GM21529 (cell line): Measurements from ENCODE around the gene SHB.

Experiments used
- ATAC-seq: cut with Tn5 transposase; IDR thresholded peaks from one replicate; pipeline ENCODE4 v1.9.1; 2021; ENCODE audit not compliant: unreplicated experiment

Gene SHB

GRCh38 chr9:38010918-38011704 is 57.9 kb downstream of the SHB start:
- ATAC-seq, result no peak

GRCh38 chr9:38009990-38010389 is 59.0 kb downstream of the SHB start:
- ATAC-seq, result no peak

GRCh38 chr9:38009035-38009501 is 60.0 kb downstream of the SHB start:
- ATAC-seq, result no peak

- peak; percentile 91 for ATAC-seq
These were observed 60.6 kb downstream of the SHB start for GRCh38 chr9:38008168-38009034.

GRCh38 chr9:38007016-38007415 is 62.0 kb downstream of the SHB start:
- ATAC-seq, result no peak

- ATAC-seq, result no peak
These were observed 62.9 kb downstream of the SHB start for GRCh38 chr9:38006163-38006562.

GRCh38 chr9:38004809-38005560 is 64.0 kb downstream of the SHB start:
- ATAC-seq, result no peak

- ATAC-seq, result no peak
These were observed 64.8 kb downstream of the SHB start for GRCh38 chr9:38003946-38004808.

- ATAC-seq, result no peak
These were observed 65.8 kb downstream of the SHB start for GRCh38 chr9:38003230-38003629.

- ATAC-seq, result no peak
These were observed 67.6 kb downstream of the SHB start for GRCh38 chr9:38001430-38001829.

GRCh38 chr9:38000735-38001134 is 68.3 kb downstream of the SHB start:
- ATAC-seq, result no peak

GRCh38 chr9:38000332-38000731 is 68.7 kb downstream of the SHB start:
- no peak for ATAC-seq

- ATAC-seq, result no peak
These were observed 69.3 kb downstream of the SHB start for GRCh38 chr9:37999588-38000189.

GRCh38 chr9:37998881-37999587 is 70.0 kb downstream of the SHB start:
- no peak for ATAC-seq

- ATAC-seq, result no peak
These were observed 71.2 kb downstream of the SHB start for GRCh38 chr9:37997636-37998374.

GRCh38 chr9:37996819-37997217 is 72.2 kb downstream of the SHB start:
- no peak for ATAC-seq

GRCh38 chr9:37995961-37996818 is 72.8 kb downstream of the SHB start:
- no peak for ATAC-seq

- peak; percentile 2 for ATAC-seq
These were observed 73.7 kb downstream of the SHB start for GRCh38 chr9:37995348-37995737.
